Neural progenitor cell (in vitro differentiated cells): ENCODE results near the gene FMO4. TPM values are rescaled to one million over a fixed set of nuclear protein-coding genes. Genes with fewer than 3 reads are reported as not detected.

Source experiments
- DNase-seq: peaks from one replicate; pipeline ENCODE4 v3.0.0-alpha.2; 2016; ENCODE audit warnings: low spot score
- H2AFZ ChIP-seq: fragments of 200-600 bp; sonication (generic); replicated peaks from 2 replicates; pipeline ENCODE4 v1.6.1; 2016; ENCODE audit warnings: antibody characterized with exemption
- H3F3A ChIP-seq: fragments of 200-600 bp; sonication (generic); 2 replicates; pipeline ENCODE4 v1.6.1; 2016; ENCODE audit warnings: antibody characterized with exemption, low read depth
- H3K27ac ChIP-seq: fragments of 200-600 bp; sonication (generic); 2 replicates; pipeline ENCODE4 v1.5.1; 2016; ENCODE audit warnings: mild to moderate bottlenecking
- H3K27me3 ChIP-seq: fragments of 200-600 bp; sonication (generic); 2 replicates; pipeline ENCODE4 v1.6.1; 2016; ENCODE audit warnings: mild to moderate bottlenecking, moderate library complexity
- H3K36me3 ChIP-seq: fragments of 200-600 bp; sonication (generic); 2 replicates; pipeline ENCODE4 v1.5.1; 2016
- H3K4me1 ChIP-seq: fragments of 200-600 bp; sonication (generic); 2 replicates; pipeline ENCODE4 v1.6.1; 2016; ENCODE audit warnings: mixed run types
- H3K4me2 ChIP-seq: fragments of 200-600 bp; sonication (generic); 2 replicates; pipeline ENCODE4 v1.6.1; 2016
- H3K4me3 ChIP-seq: fragments of 200-600 bp; sonication (generic); 2 replicates; pipeline ENCODE4 v1.5.1; 2016
- H3K79me2 ChIP-seq: fragments of 200-600 bp; sonication (generic); 2 replicates; pipeline ENCODE4 v1.6.1; 2016; ENCODE audit warnings: low read depth
- H3K9ac ChIP-seq: fragments of 200-600 bp; sonication (generic); 2 replicates; pipeline ENCODE4 v1.6.1; 2016
- H3K9me3 ChIP-seq: fragments of 200-600 bp; sonication (generic); 2 replicates; pipeline ENCODE4 v1.5.1; 2016; ENCODE audit warnings: low read depth
- H4K20me1 ChIP-seq: fragments of 200-600 bp; sonication (generic); 2 replicates; pipeline ENCODE4 v1.6.1; 2016; ENCODE audit warnings: low read depth
- H3K27ac Mint-ChIP-seq: 3 replicates; pipeline ENCODE4 v1.8.0; 2021; ENCODE audit warnings: mixed read lengths
- H3K27me3 Mint-ChIP-seq: 2 replicates; pipeline ENCODE4 v1.8.0; 2022; ENCODE audit warnings: low read depth, mild to moderate bottlenecking, inconsistent platforms, moderate library complexity, mixed read lengths; ENCODE audit not compliant: insufficient read depth
- H3K36me3 Mint-ChIP-seq: 3 replicates; pipeline ENCODE4 v1.8.0; 2021; ENCODE audit warnings: mixed read lengths
- H3K4me1 Mint-ChIP-seq: 3 replicates; pipeline ENCODE4 v1.8.0; 2021; ENCODE audit warnings: mixed read lengths
- H3K4me3 Mint-ChIP-seq: 3 replicates; pipeline ENCODE4 v1.8.0; 2021; ENCODE audit warnings: mild to moderate bottlenecking, moderate library complexity, mixed read lengths
- H3K9me3 Mint-ChIP-seq: 3 replicates; pipeline ENCODE4 v1.8.0; 2020; ENCODE audit warnings: mixed read lengths
- EZH2 ChIP-seq: fragments of 200-600 bp; sonication (generic); IDR thresholded peaks from 2 replicates; pipeline ENCODE4 v1.6.1; 2017; ENCODE audit warnings: antibody characterized with exemption, mild to moderate bottlenecking, moderate library complexity
- EZH2phosphoT487 ChIP-seq: fragments of 200-600 bp; sonication (generic); IDR thresholded peaks from 2 replicates; pipeline ENCODE4 v1.6.1; 2017; ENCODE audit warnings: antibody characterized with exemption
- total RNA-seq: library from RNA; depleted of rRNA; stranded (reverse); fragments of >200 nt; gene quantifications from 2 replicates; pipeline ENCODE4 v1.2.3, GENCODE V29; 2015; ENCODE audit warnings: low replicate concordance
- TF ChIP-seq, protein P1 (sequence below): fragments of 200-600 bp; sonication (generic); IDR thresholded peaks from 2 replicates; pipeline ENCODE4 v1.5.1; 2017; ENCODE audit warnings: antibody characterized with exemption, mild to moderate bottlenecking

Gene FMO4
- total RNA-seq, 1 donor from 2014 or later = 8.3 TPM

DNA sequence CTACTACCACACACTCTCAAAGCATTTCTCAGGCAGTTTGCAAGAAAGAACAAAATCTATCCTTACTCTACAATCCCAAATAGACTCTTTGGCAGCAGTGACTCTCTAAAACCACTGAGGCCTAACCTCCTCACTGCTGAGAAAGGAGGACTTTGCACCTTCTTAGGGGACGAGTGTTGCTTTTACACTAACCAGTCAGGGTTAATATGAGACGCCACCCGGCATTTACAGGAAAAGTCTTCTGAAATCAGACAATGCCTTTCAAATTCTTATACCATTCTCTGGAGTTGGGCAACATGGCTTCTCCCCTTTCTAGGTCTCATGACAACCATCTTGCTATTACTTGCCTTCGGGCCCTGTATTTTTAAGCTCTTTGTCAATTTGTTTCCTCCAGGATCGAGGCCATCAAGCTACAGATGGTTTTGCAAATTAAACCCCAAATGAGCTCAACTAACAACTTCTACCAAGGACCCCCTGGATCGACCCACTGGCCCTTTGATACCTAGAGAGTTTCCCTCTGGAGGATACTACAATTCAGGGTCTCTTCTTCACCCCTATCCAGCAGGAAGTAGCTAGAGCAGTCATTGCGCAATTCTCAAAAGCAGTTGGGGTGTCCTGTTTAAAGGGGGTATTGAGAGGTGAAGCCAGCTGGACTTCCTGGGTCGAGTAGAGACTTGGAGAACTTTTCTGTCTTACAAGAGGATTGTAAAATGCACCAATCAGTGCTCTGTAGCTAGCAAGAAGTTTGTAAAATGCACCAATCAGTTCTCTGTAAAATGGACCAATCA, 2.0 kb upstream of the FMO4 start:
- Histone ChIP-seq H2AFZ (no peak overlapping the region), H3K9me3 (no peaks in the 10 kb centered on the region), H3F3A (peaks cover 8% of the 10 kb centered on the region), H3K9ac (no peak overlapping the region), H3K36me3 (no peaks in the 10 kb centered on the region), H3K27me3 (no peaks in the 10 kb centered on the region), H3K79me2 (no peaks in the 10 kb centered on the region), H3K4me2 (no peak overlapping the region), H3K4me1 (peaks cover 15% of the 10 kb centered on the region), H3K4me3 (no peak overlapping the region), H3K27ac (no peak overlapping the region), H4K20me1 (no peaks in the 10 kb centered on the region)
- no peak for TF ChIP-seq EZH2phosphoT487
- TF ChIP-seq EZH2 = no peak
- TF ChIP-seq, protein P1, sequence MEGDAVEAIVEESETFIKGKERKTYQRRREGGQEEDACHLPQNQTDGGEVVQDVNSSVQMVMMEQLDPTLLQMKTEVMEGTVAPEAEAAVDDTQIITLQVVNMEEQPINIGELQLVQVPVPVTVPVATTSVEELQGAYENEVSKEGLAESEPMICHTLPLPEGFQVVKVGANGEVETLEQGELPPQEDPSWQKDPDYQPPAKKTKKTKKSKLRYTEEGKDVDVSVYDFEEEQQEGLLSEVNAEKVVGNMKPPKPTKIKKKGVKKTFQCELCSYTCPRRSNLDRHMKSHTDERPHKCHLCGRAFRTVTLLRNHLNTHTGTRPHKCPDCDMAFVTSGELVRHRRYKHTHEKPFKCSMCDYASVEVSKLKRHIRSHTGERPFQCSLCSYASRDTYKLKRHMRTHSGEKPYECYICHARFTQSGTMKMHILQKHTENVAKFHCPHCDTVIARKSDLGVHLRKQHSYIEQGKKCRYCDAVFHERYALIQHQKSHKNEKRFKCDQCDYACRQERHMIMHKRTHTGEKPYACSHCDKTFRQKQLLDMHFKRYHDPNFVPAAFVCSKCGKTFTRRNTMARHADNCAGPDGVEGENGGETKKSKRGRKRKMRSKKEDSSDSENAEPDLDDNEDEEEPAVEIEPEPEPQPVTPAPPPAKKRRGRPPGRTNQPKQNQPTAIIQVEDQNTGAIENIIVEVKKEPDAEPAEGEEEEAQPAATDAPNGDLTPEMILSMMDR = no peak
- no peaks in the 10 kb centered on the region for H3K9me3 Mint-ChIP-seq
- no peak overlapping the region for H3K4me3 Mint-ChIP-seq
- no peak for DNase-seq
- no peaks in the 10 kb centered on the region for H3K36me3 Mint-ChIP-seq
- H3K27ac Mint-ChIP-seq = no peak overlapping the region
- H3K27me3 Mint-ChIP-seq = no peaks in the 10 kb centered on the region
- peaks cover 12% of the 10 kb centered on the region for H3K4me1 Mint-ChIP-seq

DNA sequence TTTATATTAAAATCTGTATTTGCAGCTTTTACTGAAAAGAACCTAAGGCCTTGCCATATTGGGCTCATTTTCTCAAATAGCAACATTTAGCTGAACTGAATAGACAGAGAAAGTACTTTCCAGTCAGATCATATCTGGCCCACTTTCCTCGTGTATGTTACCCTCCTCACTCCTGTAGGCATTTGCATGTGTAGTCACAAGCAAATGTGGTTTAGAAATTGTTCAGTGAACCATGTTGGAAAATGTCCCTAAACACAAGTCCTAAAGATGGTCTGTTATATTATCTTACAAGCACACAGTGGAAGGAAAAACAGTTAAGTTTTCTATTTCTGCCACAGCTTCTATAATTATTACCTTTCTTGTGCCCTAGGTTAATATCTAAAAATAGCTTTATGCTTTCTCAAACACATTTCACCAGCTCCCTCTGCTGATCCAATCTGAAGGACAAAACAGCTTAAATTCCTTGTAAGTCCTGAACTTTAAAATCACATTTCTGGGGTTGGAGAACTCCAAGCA, 606 bp upstream of the FMO4 start:
- Histone ChIP-seq H3K9me3 (no peaks in the 10 kb centered on the region), H3K79me2 (no peaks in the 10 kb centered on the region), H4K20me1 (no peaks in the 10 kb centered on the region), H3K27me3 (no peaks in the 10 kb centered on the region), H3K4me1 (peaks cover 15% of the 10 kb centered on the region), H3K36me3 (no peaks in the 10 kb centered on the region), H3K9ac (no peak overlapping the region), H3K27ac (no peak overlapping the region), H3K4me2 (peak overlapping the region; percentile 68), H3F3A (peaks cover 8% of the 10 kb centered on the region), H3K4me3 (no peak overlapping the region), H2AFZ (peak overlapping the region; percentile 96)
- Mint-ChIP-seq H3K4me1 (peaks cover 12% of the 10 kb centered on the region), H3K4me3 (no peak overlapping the region), H3K27me3 (no peaks in the 10 kb centered on the region), H3K9me3 (no peaks in the 10 kb centered on the region), H3K27ac (no peak overlapping the region), H3K36me3 (no peaks in the 10 kb centered on the region)
- TF ChIP-seq, protein P1 = no peak
- TF ChIP-seq EZH2phosphoT487 = no peak
- TF ChIP-seq EZH2 = no peak
- no peak for DNase-seq

DNA sequence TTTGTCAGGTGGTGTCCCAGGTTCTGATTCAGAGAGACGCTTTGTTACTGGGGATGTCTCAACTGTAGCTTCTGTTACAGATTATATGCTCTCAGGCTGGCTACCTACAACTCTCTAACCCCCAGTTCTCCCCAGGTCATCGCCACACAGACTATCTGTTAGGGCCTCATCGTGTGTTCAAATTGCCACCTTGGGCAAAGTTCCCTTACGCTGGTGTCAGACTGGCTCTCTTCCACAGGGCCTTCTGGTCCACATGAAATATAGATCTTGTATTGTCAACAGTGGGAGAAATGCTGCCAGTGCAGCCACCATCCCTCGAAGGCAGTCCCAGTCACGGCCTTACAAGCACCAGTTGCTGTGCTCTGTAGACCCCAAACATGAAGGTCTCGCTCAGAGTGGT, 15.3 kb downstream of the FMO4 start:
- H3K9me3 Mint-ChIP-seq = no peaks in the 10 kb centered on the region
- no peak for DNase-seq
- Histone ChIP-seq H3K27me3 (no peaks in the 10 kb centered on the region), H3K27ac (no peak overlapping the region), H3K4me2 (no peak overlapping the region), H3K4me3 (no peak overlapping the region), H3K4me1 (no peaks in the 10 kb centered on the region), H4K20me1 (no peaks in the 10 kb centered on the region), H3K9ac (no peak overlapping the region), H3K36me3 (no peaks in the 10 kb centered on the region), H3F3A (no peaks in the 10 kb centered on the region), H2AFZ (no peak overlapping the region), H3K9me3 (no peaks in the 10 kb centered on the region), H3K79me2 (no peaks in the 10 kb centered on the region)
- H3K27ac Mint-ChIP-seq = no peak overlapping the region
- no peaks in the 10 kb centered on the region for H3K4me1 Mint-ChIP-seq
- TF ChIP-seq EZH2 (no peak), EZH2phosphoT487 (no peak)
- TF ChIP-seq, protein P1 = no peak
- H3K27me3 Mint-ChIP-seq = no peaks in the 10 kb centered on the region
- no peak overlapping the region for H3K4me3 Mint-ChIP-seq
- H3K36me3 Mint-ChIP-seq = no peaks in the 10 kb centered on the region
